Fibroblast of skin of right biceps (primary cell): ENCODE results near the gene PDIA5.
A peak's percentile ranks its signal among the peaks of the same experiment; 100 is the strongest.

Experiments
- DNase-seq: peaks from one replicate; pipeline ENCODE4 v3.0.0-alpha.2; 2013

The PDIA5 gene

GRCh38 chr3:123066896-123067688, at the start of gene PDIA5:
PDIA5 (plus strand) TSS chr3:123067025; CDS start chr3:123067165, 140 bp downstream.
- DNase-seq, result peak; percentile 94

DNA sequence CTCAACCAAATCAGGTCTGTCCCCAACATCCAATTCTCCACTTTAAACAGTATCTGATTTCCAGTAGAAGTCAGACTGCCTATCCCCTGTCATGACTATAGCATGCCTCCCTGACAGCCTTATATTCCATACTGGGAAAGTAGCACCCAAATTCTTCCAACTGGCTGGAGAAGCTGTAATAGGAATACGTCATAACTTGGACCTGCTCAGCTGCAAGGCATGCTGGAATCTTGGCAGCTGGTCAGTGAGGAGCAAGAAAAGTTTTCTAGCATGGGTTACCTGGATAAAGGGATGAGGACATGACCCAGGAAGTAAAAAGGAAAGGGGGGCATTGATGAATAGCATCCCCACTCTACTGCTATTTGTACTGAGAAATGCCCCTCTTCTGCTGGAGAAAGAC, 48.1 kb upstream of the PDIA5 start:
- no peak for DNase-seq

- DNase-seq, result no peak
Observed at GRCh38 chr3:123019161-123019560, 47.7 kb upstream of the PDIA5 start.

DNA sequence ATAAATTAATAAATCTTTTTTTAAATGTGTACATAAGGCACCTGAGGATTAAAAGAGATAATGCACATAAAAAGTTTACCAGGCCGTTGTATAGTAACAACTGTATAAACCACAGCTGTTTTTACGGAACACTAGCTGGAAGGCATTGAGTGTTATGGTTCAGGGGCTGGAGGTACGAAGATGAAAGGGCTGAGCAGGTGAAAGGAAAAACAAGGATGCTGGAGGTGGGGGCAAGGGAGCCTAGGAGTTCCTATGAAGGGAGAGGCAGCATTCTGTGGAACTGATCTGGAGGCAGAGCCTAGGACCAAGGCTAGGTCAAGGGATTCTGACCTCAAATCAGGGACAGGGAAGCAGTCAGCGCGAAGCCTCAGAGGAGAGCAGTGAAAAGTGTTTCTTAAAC, 47.2 kb upstream of the PDIA5 start:
- DNase-seq, result no peak

DNA sequence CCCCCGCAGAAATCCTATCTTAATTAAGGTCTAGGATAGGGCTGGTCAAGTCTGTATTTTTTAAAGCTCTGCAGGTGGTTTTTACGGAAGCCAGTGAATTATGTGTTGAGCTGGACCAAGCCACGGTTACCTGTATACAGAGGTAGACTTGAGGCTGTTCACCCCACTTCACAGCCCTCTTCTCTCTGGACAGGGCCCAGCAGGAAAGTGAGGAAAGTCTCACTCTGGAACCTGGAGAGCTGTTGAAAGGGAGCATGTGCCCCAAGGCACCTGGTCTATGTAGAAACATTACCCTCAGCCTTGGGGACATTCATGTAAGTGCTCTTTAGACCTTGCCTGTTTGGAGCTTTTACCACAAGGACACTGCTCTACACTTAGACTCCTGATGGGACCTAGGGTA, 46.1 kb upstream of the PDIA5 start:
- no peak for DNase-seq

- no peak for DNase-seq
Observed at GRCh38 chr3:123021388-123021787, 45.4 kb upstream of the PDIA5 start.

GRCh38 chr3:123021996-123022510, 44.8 kb upstream of the PDIA5 start:
- no peak for DNase-seq

GRCh38 chr3:123024056-123024455, 42.8 kb upstream of the PDIA5 start:
- no peak for DNase-seq

DNA sequence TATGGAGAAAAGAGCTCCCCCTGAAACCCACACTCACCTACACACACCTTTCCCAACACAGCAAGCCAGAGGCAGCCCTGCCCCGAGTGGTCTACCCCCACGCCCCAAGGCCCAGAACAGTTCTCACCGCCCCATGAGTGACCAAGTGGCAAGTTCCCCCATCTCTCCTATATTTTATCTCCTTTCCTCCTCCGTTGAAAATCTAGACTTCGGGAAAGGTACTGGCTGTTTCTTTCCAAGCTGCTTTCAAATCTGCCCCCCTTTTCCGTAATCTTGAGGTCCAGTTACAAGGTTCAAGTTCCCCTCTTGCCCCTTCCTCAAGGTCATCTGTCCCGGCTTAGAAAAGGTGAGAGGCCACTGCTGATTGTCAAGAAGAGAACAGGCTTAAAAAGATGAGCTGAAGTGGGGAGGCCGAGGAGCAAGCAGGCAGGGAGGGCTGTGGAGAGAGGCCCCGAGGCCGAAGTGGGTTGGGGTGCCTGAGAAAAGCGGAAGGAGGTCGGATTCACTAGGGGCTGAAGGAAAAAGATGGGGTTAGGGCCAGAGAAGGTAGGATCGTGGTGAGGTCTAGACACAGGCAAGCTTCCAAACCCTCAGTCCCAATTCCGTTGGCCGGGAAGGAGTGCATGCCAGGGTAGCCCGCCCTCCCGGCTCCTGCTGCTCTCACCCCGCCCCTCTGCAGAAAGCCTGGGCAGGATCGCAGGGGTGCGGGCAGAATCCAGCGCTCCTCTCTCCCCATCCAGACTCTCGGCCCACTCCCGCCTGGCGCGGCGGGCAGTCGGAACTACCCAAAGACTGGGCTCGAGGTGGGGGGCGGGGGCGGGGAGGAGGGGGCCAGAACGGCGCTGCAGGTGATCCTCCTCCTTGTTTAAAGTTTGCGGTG, 40.9 kb upstream of the PDIA5 start:
- peak; percentile 12 for DNase-seq

DNA sequence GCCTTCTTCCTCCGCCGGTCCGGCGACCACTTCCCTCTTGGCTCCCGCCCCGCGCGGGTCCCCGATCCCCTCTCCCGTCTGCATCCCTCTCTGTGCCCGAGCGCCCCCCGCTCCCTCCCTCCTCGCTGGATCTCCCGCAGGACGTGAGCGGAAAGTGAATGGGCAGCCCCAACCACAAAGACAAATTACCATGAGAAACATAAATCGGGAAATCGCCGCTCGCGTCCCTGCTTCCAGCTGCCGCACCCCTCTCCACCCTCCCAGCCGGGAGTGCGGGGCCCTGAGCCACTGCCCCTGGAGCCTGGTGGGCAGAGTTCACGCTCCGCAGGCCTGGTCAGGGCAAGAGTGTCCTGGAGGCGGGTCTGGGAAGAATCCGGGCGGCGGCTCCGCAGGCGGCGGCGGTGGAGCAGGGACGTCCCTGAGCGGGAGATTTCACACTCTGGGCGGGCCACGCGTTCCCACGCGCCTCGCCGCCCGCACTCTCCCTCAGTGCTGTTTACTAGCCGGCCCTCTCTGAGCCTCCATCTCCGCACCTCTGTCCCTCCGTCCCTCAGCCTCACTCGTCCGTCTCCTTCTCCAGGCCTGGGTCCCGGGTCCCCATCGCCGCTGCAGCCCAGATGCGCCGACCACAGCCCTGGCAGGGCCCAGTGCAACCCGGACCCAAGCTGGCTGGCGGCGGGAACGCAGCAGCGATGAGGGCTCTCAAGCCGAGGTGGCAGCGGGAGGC, 40.1 kb upstream of the PDIA5 start:
- no peak for DNase-seq

- DNase-seq, result peak; percentile 11
Observed at GRCh38 chr3:123027292-123028232, 39.3 kb upstream of the PDIA5 start, which contains the start of gene SEMA5B. SEMA5B (minus strand) TSS chr3:123027763; CDS start chr3:122961263, 66,500 bp downstream.

DNA sequence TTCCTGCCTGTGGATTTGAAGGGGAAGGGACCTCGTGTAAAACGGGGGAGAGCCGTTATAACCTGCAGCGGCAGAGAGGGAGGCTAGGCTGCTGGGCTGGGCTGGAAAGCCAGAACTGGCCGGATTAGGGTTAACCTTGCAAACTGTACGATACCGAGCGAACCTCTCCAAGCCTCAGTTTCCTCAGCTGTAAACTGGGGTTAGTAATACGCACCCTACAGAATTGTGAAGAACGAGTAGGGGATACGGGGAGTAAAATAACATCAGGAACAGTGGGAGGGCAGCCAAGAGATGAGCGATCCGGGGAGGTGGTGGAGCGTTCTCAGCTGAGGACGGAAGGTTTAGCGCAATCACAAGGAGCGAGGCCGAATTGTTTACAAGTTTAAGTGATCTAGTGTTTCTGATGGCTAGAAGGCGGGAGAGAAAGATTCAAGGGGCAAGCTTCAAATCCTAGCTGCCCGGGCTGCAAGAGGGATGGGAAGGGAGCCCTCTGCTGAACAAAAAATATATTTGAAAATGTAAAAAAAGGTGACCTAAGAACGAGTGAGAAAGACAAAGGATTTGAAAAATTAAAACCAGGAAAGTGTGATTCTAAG, 38.5 kb upstream of the PDIA5 start:
- peak; percentile 69 for DNase-seq

GRCh38 chr3:123031051-123031450, 35.8 kb upstream of the PDIA5 start:
- no peak for DNase-seq

DNA sequence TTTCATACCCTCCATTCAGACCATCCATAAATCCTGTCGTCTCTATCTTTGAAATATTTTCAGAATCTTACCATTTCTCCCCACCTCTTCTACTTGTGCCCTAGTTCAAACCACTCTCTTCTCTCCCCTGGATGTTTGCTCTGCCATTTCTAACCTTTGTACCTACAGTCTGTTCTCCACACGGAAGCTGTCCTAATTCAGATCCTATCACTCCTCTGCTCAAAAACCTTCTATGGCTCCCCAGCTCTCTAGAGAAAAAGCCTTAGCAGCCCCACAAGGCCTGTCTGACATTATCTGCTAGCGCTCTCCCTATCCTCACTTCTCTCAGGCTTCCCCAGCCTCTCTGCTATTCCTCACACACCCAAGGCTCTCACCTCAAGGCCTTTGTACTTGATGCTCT, 34.8 kb upstream of the PDIA5 start:
- DNase-seq, result no peak

- DNase-seq, result no peak
Observed at GRCh38 chr3:123034120-123034519, 32.7 kb upstream of the PDIA5 start.

DNA sequence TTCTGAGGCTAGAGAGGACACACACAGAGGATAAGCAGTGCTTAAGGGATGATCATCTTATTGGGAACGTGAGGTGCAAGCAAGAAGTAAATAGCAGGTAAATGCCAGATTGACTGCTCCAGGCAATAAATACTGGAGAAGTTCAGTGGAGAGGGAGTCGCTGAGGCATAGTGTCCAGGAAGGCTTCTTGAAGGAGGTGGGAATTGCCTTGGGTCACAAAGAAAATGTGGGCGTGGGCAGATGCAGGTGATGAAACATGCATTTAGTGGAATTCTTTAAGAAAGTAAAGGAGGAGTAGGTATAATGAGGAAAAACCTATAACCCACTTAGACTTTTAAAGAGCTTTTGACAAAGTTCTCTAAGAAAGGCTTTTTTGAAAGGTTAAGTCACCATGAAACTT, 31.8 kb upstream of the PDIA5 start:
- no peak for DNase-seq

DNA sequence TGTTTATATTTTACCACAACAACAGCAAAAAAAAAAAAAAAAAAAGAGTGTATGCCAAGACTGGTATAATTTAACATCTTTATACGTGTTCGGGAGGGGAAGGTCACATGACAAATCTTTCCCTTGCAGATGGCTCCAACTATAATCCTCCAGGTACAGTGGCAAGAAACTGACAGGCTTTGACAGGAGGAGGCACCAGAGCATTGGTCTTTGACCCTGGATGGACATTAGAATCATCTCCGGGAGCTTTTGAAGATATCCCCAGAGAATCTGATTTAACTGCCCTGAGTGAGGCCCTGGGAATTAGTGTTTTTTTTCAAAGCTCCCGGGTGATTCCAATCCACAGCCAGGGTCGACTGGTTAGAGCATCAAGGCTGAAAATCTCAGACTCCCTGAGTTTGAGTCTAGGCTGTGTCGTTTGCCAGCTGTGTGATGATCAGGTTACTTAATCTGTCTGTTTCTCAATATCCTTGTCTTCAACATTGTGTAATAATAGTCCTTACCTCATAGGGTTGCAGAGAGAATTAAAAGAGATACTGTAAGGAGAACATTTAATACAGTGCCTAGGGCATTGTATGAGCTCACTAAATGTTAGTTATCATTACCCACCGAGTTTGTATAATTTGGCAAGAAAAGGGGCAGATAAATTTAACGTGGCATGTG, 30.3 kb upstream of the PDIA5 start:
- DNase-seq, result no peak

- DNase-seq, result no peak
Observed at GRCh38 chr3:123037015-123037375, 29.8 kb upstream of the PDIA5 start.

- DNase-seq, result no peak
Observed at GRCh38 chr3:123038751-123039150, 28.1 kb upstream of the PDIA5 start.

DNA sequence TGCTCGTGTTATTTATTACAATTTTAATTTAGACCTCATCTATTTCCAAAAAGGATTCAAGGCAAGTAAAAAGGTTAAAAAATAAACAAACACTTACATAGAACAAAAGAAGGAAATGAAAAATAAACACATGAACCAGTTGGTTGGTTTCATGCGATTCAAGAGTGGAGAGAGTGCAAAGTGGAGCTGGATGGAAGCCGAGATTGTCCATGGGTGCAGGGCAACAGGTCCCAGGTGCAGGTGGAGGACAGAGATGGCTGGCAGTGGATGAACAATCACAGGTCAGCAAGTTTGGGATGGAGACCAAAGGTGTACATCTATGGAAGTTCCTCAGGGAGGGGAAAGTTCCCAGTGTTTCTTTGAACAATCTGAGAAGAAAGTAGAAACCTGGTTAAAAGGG, 27.6 kb upstream of the PDIA5 start:
- no peak for DNase-seq

DNA sequence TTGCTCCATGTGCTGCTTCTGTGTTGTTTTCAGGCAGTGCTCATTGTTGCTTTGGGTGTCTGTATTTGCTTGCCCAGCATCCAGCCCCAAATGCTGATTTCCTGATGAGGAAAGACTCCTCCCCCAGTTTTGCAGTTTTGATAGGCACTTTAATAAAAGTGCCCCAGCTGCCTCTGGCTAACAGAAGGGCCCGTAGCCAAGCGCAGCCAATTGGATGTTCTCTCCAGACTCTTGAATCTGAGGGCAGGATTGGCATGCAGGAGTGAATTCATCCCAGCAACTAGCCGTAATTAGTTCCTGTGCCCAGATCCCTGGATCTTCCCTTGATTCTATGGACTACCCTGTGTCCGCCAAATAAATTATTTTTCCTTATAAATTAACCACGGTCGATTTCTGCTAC, 24.4 kb upstream of the PDIA5 start:
- DNase-seq, result no peak
